ENCODE results near the gene TCEANC2. TPM values are rescaled to one million over a fixed set of nuclear protein-coding genes. Genes with fewer than 3 reads are reported as not detected.

Gene TCEANC2
- total and polyA plus RNA-seq, 2 of the 4 experiments (the other 2 are of a cell fraction): 2.4 to 3.2 TPM

DNA sequence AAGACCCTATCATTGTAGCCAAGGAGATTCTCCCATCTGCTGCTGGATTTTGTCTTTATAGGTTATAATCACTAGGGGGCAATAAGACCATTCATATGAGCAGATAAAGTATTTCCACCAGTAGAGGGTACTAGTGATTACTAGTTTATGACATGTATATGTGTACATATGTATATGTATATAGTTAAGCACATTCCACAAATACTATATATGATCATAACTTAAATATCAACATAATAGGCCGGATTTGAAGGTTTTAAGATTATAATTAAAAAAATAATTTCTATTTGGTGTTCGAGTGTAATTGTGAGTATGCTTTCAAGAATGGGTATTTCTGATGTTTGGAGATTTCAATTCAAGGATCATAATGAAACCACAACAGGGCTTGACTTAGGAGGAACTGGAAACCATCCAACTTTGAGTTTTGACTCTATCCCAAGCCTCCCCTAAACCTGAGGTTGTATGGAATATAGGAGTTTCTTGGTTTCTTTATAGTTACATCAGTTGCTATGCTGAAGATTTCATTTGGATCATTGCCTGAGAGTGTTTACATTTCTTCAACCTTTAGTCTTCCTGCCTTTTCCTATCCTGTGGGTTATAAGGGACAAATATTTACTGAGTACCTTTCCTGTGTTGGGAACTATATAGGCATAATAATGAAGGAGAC lies 16.9 kb downstream of the TCEANC2 start (continued):
- TF ChIP-seq, protein P1, sequence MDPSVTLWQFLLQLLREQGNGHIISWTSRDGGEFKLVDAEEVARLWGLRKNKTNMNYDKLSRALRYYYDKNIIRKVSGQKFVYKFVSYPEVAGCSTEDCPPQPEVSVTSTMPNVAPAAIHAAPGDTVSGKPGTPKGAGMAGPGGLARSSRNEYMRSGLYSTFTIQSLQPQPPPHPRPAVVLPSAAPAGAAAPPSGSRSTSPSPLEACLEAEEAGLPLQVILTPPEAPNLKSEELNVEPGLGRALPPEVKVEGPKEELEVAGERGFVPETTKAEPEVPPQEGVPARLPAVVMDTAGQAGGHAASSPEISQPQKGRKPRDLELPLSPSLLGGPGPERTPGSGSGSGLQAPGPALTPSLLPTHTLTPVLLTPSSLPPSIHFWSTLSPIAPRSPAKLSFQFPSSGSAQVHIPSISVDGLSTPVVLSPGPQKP (IDR thresholded peaks at IDR 0.05; ENCODE audit: borderline replicate concordance, low read depth, low read length): no peak

DNA sequence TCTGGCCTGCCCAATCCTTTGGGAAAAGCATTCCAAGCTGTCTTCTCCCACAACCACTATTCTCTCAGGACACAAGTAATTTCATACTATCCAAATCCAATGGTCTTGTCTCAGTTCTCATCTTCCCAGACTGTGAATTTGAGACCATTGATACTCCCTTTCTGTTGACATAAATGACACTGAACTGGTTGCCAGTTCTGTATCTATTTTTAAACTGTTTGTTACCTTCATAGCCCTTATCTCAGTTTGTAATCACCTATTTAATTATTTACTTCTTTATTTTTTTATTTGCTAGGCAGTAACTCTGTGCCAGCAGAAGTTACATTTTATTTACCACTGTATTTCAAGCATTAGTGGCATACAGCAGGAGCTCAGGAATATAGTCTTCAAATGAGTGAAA lies 24.0 kb downstream of the TCEANC2 start:
- ATAC-seq (ENCODE audit: low read depth) (no peak), DNase-seq (no peak)
- no peak overlapping the region for H4K5ac ChIP-seq (ENCODE audit: low read depth, low read length)
- no peak overlapping the region for H2BK5ac ChIP-seq (ENCODE audit: low read depth, low read length, poor library complexity, severe bottlenecking)
- BruUV-seq (replicated peaks): no TSS peak
- H3K9me1 ChIP-seq (ENCODE audit: insufficient read depth, low read length): 0 out of 2 replicates have a peak, but pooled peaks cover 3% of the 10 kb centered on the region
- H4K91ac ChIP-seq (ENCODE audit: insufficient read depth, low read depth, low read length): no peak overlapping the region
- POLR2A ChIA-PET (ENCODE audit: unreplicated experiment): no interaction called here
- H3K27ac ChIP-seq (ENCODE audit: insufficient read depth, low read length): no peak overlapping the region
- H4K20me1 ChIP-seq (ENCODE audit: insufficient read depth, low read length): peaks cover 4% of the 10 kb centered on the region; the same call in 1 of the 2 replicates
- no peaks in the 10 kb centered on the region for H3K27me3 ChIP-seq (ENCODE audit: control insufficient read depth, insufficient read depth, low read length)
- no peak overlapping the region for H4K8ac ChIP-seq (ENCODE audit: low read depth in 2 of 2, low read length in 2 of 2)
- H3K9me3 ChIP-seq (ENCODE audit: control insufficient read depth, insufficient read depth, low read length): no peaks in the 10 kb centered on the region
- no peak overlapping the region for H3K23ac ChIP-seq (ENCODE audit: low read depth, low read length)
- H3K4me3 ChIP-seq (ENCODE audit: insufficient read depth, low read depth, low read length): no peak overlapping the region
- no peak overlapping the region for H3K18ac ChIP-seq (ENCODE audit: low read depth, low read length)
- H3K4me1 ChIP-seq (ENCODE audit: control insufficient read depth, insufficient read depth, low read length): no peaks in the 10 kb centered on the region
- no peak overlapping the region for H2BK20ac ChIP-seq (ENCODE audit: low read depth, low read length)
- TF ChIP-seq, protein P1 (IDR thresholded peaks at IDR 0.05; ENCODE audit: borderline replicate concordance, low read depth, low read length): no peak
- intact Hi-C loops (cut with micrococcal nuclease): loop anchor here (10.0 kb wide), 1 partner anchor 737 kb away; no protein-coding TSS in a partner anchor
- no peaks in the 10 kb centered on the region for H3K79me1 ChIP-seq (ENCODE audit: low read depth in 1 of 2, low read length in 2 of 2)
- H3K56ac ChIP-seq (ENCODE audit: extremely low read depth, insufficient read depth, low read length): no peak overlapping the region
- in situ Hi-C loops (cut with MboI; ENCODE audit: low sequenced_read_pairs): no loop called here
- no peak overlapping the region for H2AK9ac ChIP-seq (replicated peaks; ENCODE audit: low read depth, low read length, poor library complexity)
- H3K4me2 ChIP-seq (ENCODE audit: low read depth, low read length): no peak overlapping the region
- H3K9ac ChIP-seq (ENCODE audit: low read depth, low read length): no peak overlapping the region
- no peak overlapping the region for H3K4ac ChIP-seq (ENCODE audit: low read depth, low read length)
- no peak overlapping the region for H2AFZ ChIP-seq (replicated peaks; ENCODE audit: low read length, poor library complexity)
- H3K14ac ChIP-seq (replicated peaks; ENCODE audit: low read depth, low read length): no peak overlapping the region
- H3K36me3 ChIP-seq (ENCODE audit: control insufficient read depth, insufficient read depth, low read length): no peaks in the 10 kb centered on the region
- H2BK120ac ChIP-seq (ENCODE audit: low read depth, low read length): no peak overlapping the region
- CTCF ChIA-PET: no interaction called here
- no peak overlapping the region for H2BK15ac ChIP-seq (ENCODE audit: low read depth, low read length)
- H2AK5ac ChIP-seq (ENCODE audit: low read depth, low read length): no peak overlapping the region
- dilution Hi-C loops (cut with HindIII; ENCODE audit: low sequenced_read_pairs, unreplicated experiment): no loop called here
